GM18870 (cell line): ENCODE data around the gene PHEX.

Experiments
- ATAC-seq: cut with Tn5 transposase; IDR thresholded peaks from one replicate; pipeline ENCODE4 v1.9.1; 2021; ENCODE audit warnings: moderate library complexity; ENCODE audit not compliant: unreplicated experiment

The PHEX gene

GRCh38 chrX:22032084-22032483, at the start of gene PHEX:
Gene PHEX, plus strand, starts transcription at chrX:22032325. Its CDS starts 681 bp downstream, at chrX:22033006.
- no peak for ATAC-seq

- peak; percentile 93 for ATAC-seq
Observed at GRCh38 chrX:21985332-21985777, 46.8 kb upstream of the PHEX start.

- ATAC-seq, result no peak
Observed at GRCh38 chrX:21986596-21986995, 45.5 kb upstream of the PHEX start.

GRCh38 chrX:21989384-21989783, 42.7 kb upstream of the PHEX start:
- ATAC-seq, result no peak

- no peak for ATAC-seq
Observed at GRCh38 chrX:21990832-21991231, 41.3 kb upstream of the PHEX start.

GRCh38 chrX:21991504-21991903, 40.6 kb upstream of the PHEX start:
- no peak for ATAC-seq

GRCh38 chrX:21993265-21993664, 38.9 kb upstream of the PHEX start:
- peak; percentile 87 for ATAC-seq

GRCh38 chrX:21996872-21997455, 35.2 kb upstream of the PHEX start:
- ATAC-seq, result no peak

GRCh38 chrX:21998037-21998436, 34.1 kb upstream of the PHEX start:
- no peak for ATAC-seq

- no peak for ATAC-seq
Observed at GRCh38 chrX:22004866-22005265, 27.3 kb upstream of the PHEX start.

- no peak for ATAC-seq
Observed at GRCh38 chrX:22012051-22012450, 20.1 kb upstream of the PHEX start.

- no peak for ATAC-seq
Observed at GRCh38 chrX:22012931-22013330, 19.2 kb upstream of the PHEX start.

GRCh38 chrX:22015139-22015750, 16.9 kb upstream of the PHEX start:
- no peak for ATAC-seq

- no peak for ATAC-seq
Observed at GRCh38 chrX:22021751-22022324, 10.3 kb upstream of the PHEX start.

- no peak for ATAC-seq
Observed at GRCh38 chrX:22024577-22024976, 7.5 kb upstream of the PHEX start.

- no peak for ATAC-seq
Observed at GRCh38 chrX:22025751-22026150, 6.4 kb upstream of the PHEX start.

GRCh38 chrX:22026731-22027130, 5.4 kb upstream of the PHEX start:
- ATAC-seq, result no peak

GRCh38 chrX:22032506-22032905, 381 bp downstream of the PHEX start:
- ATAC-seq, result no peak

- ATAC-seq, result no peak
Observed at GRCh38 chrX:22033818-22034217, 1.7 kb downstream of the PHEX start.

GRCh38 chrX:22035236-22035635, 3.1 kb downstream of the PHEX start:
- no peak for ATAC-seq

GRCh38 chrX:22037225-22037624, 5.1 kb downstream of the PHEX start:
- ATAC-seq, result no peak

GRCh38 chrX:22037911-22038537, 5.9 kb downstream of the PHEX start:
- ATAC-seq, result no peak
